Right lobe of liver (tissue), 6 donors: Measurements from ENCODE around the gene PLXND1. TPM values are rescaled to one million over a fixed set of nuclear protein-coding genes. Genes with fewer than 3 reads are reported as not detected.

Experiments used
- ATAC-seq, 4 donors: fragments of 200-7000 bp; cut with Tn5 transposase; one replicate each; pipeline ENCODE4 v1.9.1; 2020; ENCODE audit warnings: mild to moderate bottlenecking in 4 of 4, moderate library complexity in 4 of 4
- DNase-seq, 3 donors: peaks; one replicate each; pipeline ENCODE4 v3.0.0-alpha.2; 2020
- H3K27ac ChIP-seq, 3 donors: fragments of 200-600 bp; one replicate each; pipeline ENCODE4 v1.8.0; 2022
- H3K27me3 ChIP-seq, 2 donors: fragments of 200-600 bp; one replicate each; pipeline ENCODE4 v1.8.0; 2022
- H3K36me3 ChIP-seq, 4 donors: fragments of 200-600 bp; sonication (generic) in 1 of 4; one replicate each; pipeline versions ENCODE4 v1.5.1 to v1.8.0; 2017 to 2022; ENCODE audit warnings: control low read depth in 1 of 4
- H3K4me1 ChIP-seq, 4 donors: fragments of 200-600 bp; sonication (generic) in 1 of 4; one replicate each; pipeline versions ENCODE4 v1.5.1 to v1.8.0; 2017 to 2022; ENCODE audit warnings: control low read depth in 1 of 4
- H3K4me3 ChIP-seq, 3 donors: fragments of 200-600 bp; one replicate each; pipeline ENCODE4 v1.8.0; 2022
- H3K9me3 ChIP-seq, 4 donors: fragments of 200-600 bp; sonication (generic) in 1 of 4; one replicate each; pipeline versions ENCODE4 v1.5.1 to v1.8.0; 2017 to 2022; ENCODE audit warnings: control low read depth in 1 of 4
- CTCF ChIP-seq, 4 donors: fragments of 200-600 bp in 3 of 4; fragments of 450-650 bp in 1 of 4; IDR thresholded peaks; one replicate each; pipeline versions ENCODE4 v1.5.1 to v1.8.0; 2016 to 2022; ENCODE audit warnings: antibody characterized with exemption in 4 of 4, mild to moderate bottlenecking in 2 of 4
- POLR2A ChIP-seq: fragments of 450-650 bp; IDR thresholded peaks from one replicate; pipeline ENCODE4 v1.6.1; 2017; ENCODE audit warnings: antibody characterized with exemption, mild to moderate bottlenecking
- WGBS: methylation state at CpG from one replicate; pipeline ENCODE4 v1.1.6; 2018; ENCODE audit warnings: low coverage, low lambda C conversion rate; ENCODE audit not compliant: insufficient coverage; ENCODE audit errors: missing lambda C conversion rate; 5-methylcytosine and 5-hydroxymethylcytosine counted together
- intact Hi-C, 2 donors: fragments of 100-400 bp; cut with DNase I; formaldehyde crosslinking; loops; one replicate each; pipeline versions ENCODE4 v1.11.2 to v1.14.1; 2022
- total RNA-seq, 6 experiments: library from RNA; depleted of rRNA in 2 of 6; stranded (reverse); fragments of >200 nt in 2 of 6; fragmentation: NEBNext Ultra II Directional in 3 of 6; extraction: Animal tissue kit (Norgen Biotek cat#: 25700) in 3 of 6; gene quantifications; one replicate each; pipeline versions ENCODE4 v1.1.0 to v1.2.4, GENCODE V29; 2016 to 2023
- donor health status: DM: no; HTN: yes; CAD: no.
- donor health status: DM: no; HTN: no; CAD: no.
- donor health status: DM: no; HTN: no; CAD: no.
- donor health status: DM: no; HTN: yes; CAD: no.
- donor health status: DM: no; HTN: yes; CAD: no.

Gene PLXND1
- total RNA-seq, 6 experiments from 2014 or later, result 27.0 to 48.8 (median 29.6) TPM

GRCh38 chr3:129533406-129533805, 73.1 kb downstream of the PLXND1 start:
- TF ChIP-seq POLR2A, result no peak
- no peak for TF ChIP-seq CTCF (IDR thresholded peaks at IDR 0.05)

GRCh38 chr3:129532261-129532660, 74.2 kb downstream of the PLXND1 start:
- DNase-seq, result no peak
- Histone ChIP-seq H3K4me1 (peaks cover 0 to 8% (median 0%) of the 10 kb centered on the region in 4 donors), H3K4me3 (no peak overlapping the region), H3K9me3 (no peaks in the 10 kb centered on the region), H3K27ac (no peak overlapping the region), H3K36me3 (no peaks in the 10 kb centered on the region), H3K27me3 (no peaks in the 10 kb centered on the region)
- ATAC-seq, result no peak
- no peak for TF ChIP-seq CTCF (IDR thresholded peaks at IDR 0.05)
- 84% methylated on average over 8 of the region's 20 CpGs for WGBS
- intact Hi-C loops, result no loop called here

More at GRCh38 chr3:129533406-129533805, 73.1 kb downstream of the PLXND1 start:
- Histone ChIP-seq H3K4me3 (no peak overlapping the region), H3K27me3 (no peaks in the 10 kb centered on the region), H3K9me3 (no peaks in the 10 kb centered on the region), H3K36me3 (no peaks in the 10 kb centered on the region), H3K27ac (no peak overlapping the region), H3K4me1 (peaks cover 0 to 8% (median 0%) of the 10 kb centered on the region in 4 donors)
- 92% methylated on average over 7 of the region's 16 CpGs for WGBS
- DNase-seq (no peak), ATAC-seq (no peak)
- intact Hi-C loops, result no loop called here

GRCh38 chr3:129531699-129532098, 74.8 kb downstream of the PLXND1 start:
- no peak overlapping the region for H3K4me3 ChIP-seq
- no peak overlapping the region for H3K27ac ChIP-seq
- H3K36me3 ChIP-seq, result no peaks in the 10 kb centered on the region
- intact Hi-C loops, result no loop called here
- DNase-seq, result no peak
- H3K9me3 ChIP-seq, result no peaks in the 10 kb centered on the region
- WGBS, result 85% methylated on average over 6 of the region's 11 CpGs
- no peaks in the 10 kb centered on the region for H3K27me3 ChIP-seq
- ATAC-seq, result no peak
- TF ChIP-seq POLR2A, result no peak
- TF ChIP-seq CTCF (IDR thresholded peaks at IDR 0.05), result no peak
- peaks cover 0 to 8% (median 0%) of the 10 kb centered on the region in 4 donors for H3K4me1 ChIP-seq

- ATAC-seq (no peak), DNase-seq (no peak)
- 81% methylated on average over 6 of the region's 13 CpGs for WGBS
- Histone ChIP-seq H3K4me1 (peaks cover 0 to 8% (median 0%) of the 10 kb centered on the region in 4 donors), H3K27me3 (no peaks in the 10 kb centered on the region), H3K9me3 (no peaks in the 10 kb centered on the region), H3K27ac (no peak overlapping the region), H3K4me3 (no peak overlapping the region), H3K36me3 (no peaks in the 10 kb centered on the region)
- no peak for TF ChIP-seq CTCF (IDR thresholded peaks at IDR 0.05)
- TF ChIP-seq POLR2A, result no peak
- intact Hi-C loops, result no loop called here
These were observed 75.7 kb downstream of the PLXND1 start for GRCh38 chr3:129530821-129531220.

- no peak for DNase-seq
- Histone ChIP-seq H3K27me3 (no peaks in the 10 kb centered on the region), H3K4me1 (peaks cover 0 to 7% (median 0%) of the 10 kb centered on the region in 4 donors), H3K4me3 (no peak overlapping the region), H3K27ac (no peak overlapping the region), H3K36me3 (no peaks in the 10 kb centered on the region), H3K9me3 (no peaks in the 10 kb centered on the region)
- intact Hi-C loops, result no loop called here
- WGBS, result 46% methylated on average over 4 of the region's 6 CpGs
- ATAC-seq, result no peak
- TF ChIP-seq CTCF (IDR thresholded peaks at IDR 0.05) (no peak), POLR2A (no peak)
These were observed 76.2 kb downstream of the PLXND1 start for GRCh38 chr3:129530251-129530791.
